GM10847 (cell line): Measurements from ENCODE around the gene FAM20A.

Experiments used
- POLR2A ChIP-seq: IDR thresholded peaks from 2 replicates; pipeline ENCODE4 v1.6.1; 2011; ENCODE audit not compliant: insufficient read length; ENCODE audit errors: extremely low read depth

Gene FAM20A

DNA sequence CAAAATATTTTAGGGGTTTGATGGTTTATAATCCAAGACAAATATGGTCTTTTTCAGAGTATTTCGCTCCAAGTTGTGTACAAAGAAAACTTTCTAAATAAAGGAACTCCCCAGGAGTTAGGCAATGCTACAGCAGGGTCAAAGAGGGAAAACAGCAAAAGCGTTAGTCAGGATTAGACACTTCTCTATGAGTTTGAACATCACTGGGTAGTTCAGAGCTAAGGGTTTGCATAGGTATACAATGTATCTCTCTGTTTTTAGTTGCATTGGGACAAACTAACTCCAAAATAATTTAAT lies 34.8 kb downstream of the FAM20A start:
- TF ChIP-seq POLR2A, result no peak

DNA sequence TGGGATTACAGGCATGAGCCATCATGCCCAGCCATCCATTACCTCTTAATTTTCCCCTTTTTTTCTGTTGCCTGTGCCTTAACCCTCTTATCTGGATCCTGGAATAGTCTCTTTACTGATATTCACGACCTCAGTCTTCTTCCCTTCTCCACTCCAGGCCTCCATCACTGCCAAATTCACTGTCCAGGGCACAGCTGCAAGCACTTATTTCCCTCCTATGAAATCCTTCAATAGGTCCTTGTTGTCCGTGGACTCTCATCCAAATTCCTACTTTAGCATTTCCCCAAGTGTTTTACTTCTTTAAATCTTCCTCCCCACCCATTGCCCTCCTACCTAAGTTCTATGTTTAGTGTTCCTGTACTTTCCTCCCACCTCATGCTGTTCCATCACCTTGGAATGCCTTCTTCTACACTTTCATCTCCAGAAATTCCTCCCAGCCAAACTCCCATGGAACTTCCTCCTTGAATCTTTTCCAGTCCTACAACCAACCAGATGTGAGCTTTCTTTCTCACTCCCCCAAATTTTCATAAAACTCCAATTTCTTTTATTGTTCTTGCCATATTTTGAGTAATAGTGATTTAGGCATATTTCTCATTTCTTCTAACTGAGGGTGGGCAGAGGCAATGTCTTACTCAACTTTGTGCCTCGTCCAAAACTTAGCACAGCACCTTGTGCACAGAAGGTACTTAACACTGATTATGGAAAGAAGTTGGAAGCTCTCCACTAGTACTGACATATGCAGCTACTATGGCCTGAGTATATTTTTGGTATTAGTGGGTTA lies 35.3 kb downstream of the FAM20A start:
- no peak for TF ChIP-seq POLR2A

GRCh38 chr17:68564415-68565111 lies 36.6 kb downstream of the FAM20A start:
- TF ChIP-seq POLR2A, result no peak

DNA sequence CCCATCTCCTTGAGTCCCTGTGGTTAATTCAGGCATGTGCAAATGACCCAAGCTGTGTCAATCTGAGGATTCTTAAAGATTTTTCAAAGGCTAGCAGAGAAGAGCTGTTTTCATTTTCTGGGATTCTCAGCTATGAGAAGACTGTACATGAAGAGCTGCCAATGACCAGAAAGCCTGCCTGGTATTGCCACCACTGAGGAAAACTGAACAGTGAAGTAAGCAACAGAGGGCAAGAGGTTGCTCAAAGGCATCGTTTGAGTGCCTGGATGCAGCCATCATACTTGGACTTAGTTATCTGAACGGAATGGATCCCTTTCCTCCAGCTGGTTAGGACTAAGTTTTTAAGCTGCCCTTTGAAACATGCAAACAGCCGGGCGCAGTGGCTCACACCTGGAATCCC lies 38.4 kb downstream of the FAM20A start:
- no peak for TF ChIP-seq POLR2A

GRCh38 chr17:68560966-68561720 lies 40.0 kb downstream of the FAM20A start:
- TF ChIP-seq POLR2A, result no peak

DNA sequence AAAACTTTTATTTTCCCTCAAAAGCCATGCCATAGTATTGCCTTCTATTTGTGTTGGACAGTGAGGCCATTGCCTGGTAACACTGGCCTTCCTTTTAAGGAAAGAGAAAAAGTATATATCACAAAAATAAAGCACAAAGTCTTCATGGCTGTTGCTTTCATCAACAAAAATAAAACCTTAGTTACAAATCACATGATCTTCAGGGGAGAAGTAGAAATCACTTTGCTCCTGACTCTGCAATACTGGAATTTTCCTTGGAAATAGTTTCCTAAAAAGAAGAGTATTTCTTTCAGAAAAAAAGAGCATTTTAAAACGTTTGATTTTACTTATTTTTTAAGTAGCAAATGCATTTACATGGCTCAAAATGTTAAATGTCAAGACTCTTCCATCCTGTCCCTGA lies 41.9 kb downstream of the FAM20A start:
- TF ChIP-seq POLR2A, result no peak

- no peak for TF ChIP-seq POLR2A
Measured at GRCh38 chr17:68556551-68556950, 44.6 kb downstream of the FAM20A start.

DNA sequence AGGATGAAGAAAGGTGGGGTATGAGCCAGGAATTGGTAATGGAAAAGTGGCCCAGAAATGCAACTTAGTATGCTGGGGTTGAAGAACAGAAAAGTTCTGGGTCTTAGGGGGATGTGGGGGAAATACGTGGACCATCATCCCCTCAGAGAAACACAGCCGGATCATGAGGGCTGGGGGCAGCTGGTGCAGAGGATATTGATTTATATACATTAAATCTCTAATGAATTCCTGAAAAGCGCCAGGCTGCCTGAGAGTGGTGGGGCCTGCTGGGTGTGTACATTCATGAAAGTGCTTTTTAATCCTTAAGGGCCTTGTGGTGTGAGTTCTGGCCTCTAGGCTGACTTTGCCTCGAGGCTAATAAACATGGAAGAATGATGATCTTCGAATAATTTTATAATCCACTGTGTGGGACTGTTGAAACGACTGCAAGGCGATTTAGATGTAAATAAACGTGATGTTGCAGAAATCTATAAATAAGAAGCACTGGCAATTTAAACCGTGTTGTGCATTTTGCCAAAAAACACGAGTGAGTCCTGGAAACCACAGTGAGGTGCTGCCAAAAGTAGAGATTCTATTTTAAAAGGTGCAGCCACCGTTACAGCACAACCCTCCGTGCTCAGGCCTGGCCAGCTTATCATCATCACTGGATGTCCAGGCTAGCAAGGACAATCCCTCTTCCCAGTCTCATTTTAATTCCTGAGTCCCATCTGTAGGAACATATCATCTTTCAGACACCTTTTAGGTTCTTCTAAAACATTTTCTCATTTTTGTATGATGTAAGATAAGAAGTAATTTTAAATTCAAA lies 56.9 kb downstream of the FAM20A start:
- TF ChIP-seq POLR2A, result no peak

- TF ChIP-seq POLR2A, result no peak
Measured at GRCh38 chr17:68542698-68543463, 58.3 kb downstream of the FAM20A start.

DNA sequence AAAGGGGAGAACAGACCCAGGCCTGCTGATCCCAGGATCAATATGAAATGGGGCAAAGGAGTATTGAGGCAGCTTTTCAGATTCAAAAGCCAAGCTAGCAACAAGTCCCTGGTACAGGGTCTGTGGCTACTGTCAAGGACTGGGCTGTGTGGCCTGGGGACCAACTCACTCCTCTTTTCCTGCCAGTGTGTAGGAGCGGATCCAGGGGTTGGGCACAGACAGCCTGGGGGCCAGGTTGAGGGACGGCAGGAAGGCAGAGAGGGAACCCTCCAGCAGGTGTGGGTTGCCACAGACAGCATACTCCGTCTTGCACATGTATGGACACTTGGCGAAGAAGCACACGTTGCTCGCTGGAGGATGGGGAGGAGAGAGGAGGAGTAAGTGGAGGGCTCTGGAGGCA lies 59.4 kb downstream of the FAM20A start:
- TF ChIP-seq POLR2A, result no peak

DNA sequence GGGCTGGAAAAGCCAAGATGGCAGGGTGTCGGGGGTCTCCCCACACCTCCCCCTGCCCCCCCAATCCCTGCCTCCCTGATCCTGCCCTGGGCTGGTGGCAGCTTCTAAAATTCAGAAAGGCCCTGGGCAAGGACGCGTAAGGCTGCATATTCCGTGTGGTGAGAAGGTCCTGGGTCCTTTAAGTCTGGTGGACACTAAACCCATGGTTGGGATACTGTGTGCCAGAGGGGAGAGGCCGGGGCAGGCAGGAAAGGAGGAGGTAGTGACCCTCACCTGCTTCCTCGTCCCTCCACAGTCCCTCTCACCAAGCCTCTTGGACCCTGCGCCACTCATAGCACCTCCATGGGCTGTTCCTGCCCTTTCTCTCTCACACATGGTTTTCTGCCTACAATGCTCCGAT lies 60.2 kb downstream of the FAM20A start:
- no peak for TF ChIP-seq POLR2A

DNA sequence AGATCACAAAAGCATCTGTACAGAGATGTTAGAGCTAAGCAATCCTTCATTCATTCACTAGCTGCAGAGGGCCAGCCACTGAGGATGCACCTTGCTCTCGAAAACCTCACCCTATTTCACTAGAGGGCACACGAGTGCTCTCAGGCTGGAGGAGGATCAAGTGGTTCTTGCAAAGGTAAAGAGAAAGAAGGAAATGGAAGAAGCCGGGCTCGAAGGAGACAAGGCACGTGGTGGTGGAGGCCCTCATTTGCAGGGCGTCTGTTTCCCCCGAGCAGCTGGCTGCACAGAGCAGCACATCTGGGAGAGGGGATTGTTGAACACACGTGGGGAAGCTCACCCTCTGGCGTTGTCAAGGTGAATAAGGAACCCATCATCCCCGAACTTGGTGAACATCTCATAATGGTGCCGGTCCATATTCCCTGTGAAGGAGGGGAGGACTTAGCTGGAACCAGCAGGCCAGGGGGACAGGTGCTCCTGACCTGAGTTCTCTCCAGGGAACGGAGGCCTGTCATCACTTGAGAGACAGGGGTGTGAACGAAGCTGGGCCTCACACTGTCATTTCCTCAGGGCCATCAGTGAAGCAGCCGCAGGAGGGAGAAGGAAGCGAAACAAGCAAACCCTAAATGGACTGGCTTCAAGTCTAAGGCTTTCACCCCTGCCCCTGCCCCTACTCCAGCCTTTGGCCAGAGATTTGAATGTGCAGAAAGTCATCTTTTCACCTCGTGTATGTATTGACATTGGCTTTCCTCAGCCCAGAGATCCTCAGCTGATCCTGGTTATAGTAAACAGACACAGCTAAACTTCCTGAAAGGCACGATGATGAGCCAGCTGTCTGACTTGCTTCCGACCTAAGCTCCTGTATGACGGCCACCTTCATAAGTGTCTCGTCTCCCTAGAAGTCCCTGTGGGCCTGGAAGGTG lies 61.4 kb downstream of the FAM20A start:
- TF ChIP-seq POLR2A, result no peak

DNA sequence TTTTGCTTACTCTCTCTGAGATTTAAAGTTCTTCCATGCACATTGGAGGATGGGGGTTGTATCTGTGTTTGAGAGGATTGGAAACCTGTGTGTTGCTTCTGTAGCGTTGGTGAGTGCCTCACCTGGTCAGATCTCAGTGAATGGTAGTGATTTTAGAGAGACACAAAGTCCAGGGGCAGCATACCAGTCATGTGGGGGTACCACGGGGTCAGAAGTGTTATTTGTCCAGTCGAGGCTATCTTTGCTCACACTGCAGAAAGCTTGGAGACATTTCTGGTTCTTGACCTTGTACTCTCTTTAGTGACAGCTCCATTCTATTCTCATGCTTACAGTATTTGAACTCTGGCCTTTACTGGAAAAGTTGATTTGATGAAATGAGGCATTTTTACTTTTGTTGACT lies 65.2 kb downstream of the FAM20A start:
- no peak for TF ChIP-seq POLR2A

GRCh38 chr17:68534695-68535088 lies 66.5 kb downstream of the FAM20A start:
- TF ChIP-seq POLR2A, result no peak
